ENCODE data around the gene MKNK1.

MKNK1 gene

DNA sequence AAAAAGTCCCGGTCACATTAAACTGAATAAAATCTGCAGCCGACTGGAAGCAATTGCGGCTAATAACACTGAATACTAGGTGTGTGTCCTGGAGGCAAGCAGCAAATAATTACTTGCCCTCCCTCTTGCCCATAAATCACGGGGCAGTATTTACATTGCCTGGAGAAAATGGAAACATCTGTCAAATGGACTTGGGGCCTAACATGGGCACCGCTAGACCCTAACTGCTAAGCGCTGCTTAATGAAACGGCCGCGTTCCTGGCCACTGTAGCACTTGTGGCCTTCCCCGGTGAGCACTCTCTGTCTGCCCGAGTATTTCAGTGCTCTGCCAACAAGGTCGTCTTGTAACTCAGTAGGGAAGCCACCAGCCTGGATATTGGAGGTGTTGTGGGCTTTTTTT, 28.8 kb downstream of the MKNK1 start:
- TF ChIP-seq CTCF (conservative IDR thresholded peaks at IDR 0.05; ENCODE audit: low read length) = no peak
- DNase-seq (ENCODE audit: low read depth) = no peak
- H3K4me3 ChIP-seq (ENCODE audit: low read length) = no peak overlapping the region

DNA sequence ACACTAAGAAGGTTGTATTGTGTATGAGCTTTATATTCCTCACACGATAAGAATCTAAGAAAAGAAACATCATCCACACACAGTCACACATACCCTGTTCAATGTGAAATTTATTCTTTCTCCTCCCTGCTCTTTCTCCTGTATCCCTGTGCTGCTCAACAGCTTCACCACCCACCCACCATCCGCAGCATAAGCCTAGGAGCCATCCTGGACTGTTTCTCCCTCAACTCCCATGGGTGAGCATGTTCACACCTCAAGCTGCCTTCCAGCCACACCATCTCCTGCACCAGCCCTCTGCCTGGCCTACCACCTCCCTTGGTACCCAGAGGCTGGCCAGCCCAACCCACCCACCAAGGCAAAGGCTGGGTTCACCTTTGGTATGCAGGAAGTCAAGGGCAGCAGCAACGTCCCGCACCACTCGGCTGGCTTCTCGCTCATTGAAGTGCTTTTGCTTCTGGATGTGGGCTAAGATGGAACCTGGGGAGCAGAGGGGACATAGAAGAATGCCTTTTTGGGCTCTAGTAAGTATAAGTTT, 32.3 kb downstream of the MKNK1 start:
- H3K4me3 ChIP-seq (ENCODE audit: low read length) = no peak overlapping the region
- DNase-seq (ENCODE audit: low read depth) = no peak
- TF ChIP-seq CTCF (conservative IDR thresholded peaks at IDR 0.05; ENCODE audit: low read length) = no peak

- no peak for TF ChIP-seq CTCF (conservative IDR thresholded peaks at IDR 0.05; ENCODE audit: low read length)
- H3K4me3 ChIP-seq (ENCODE audit: low read length) = no peak overlapping the region
- peak; percentile 63 for DNase-seq (ENCODE audit: low read depth)
Measured at GRCh38 chr1:46569884-46570725, 34.0 kb downstream of the MKNK1 start.

DNA sequence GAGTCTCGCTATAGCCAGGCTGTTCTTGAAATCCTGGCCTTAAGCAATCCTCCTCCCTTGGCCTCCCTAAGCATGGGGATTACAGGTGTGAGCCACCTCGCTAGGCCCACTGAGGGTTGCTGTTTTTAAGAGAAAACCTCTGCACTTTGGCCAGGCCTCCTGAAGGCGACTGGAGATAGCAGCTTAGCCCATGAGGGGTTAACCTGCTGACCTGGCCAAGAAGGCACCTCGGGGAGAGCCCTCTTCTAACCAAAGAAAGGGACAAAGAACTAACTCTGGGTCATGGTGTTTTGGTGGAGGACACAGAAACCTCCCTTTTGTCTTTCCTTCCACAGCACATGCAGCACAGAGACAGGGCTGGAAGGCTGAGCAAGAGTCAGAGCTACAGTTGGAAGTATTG, 35.0 kb downstream of the MKNK1 start:
- no peak for TF ChIP-seq CTCF (conservative IDR thresholded peaks at IDR 0.05; ENCODE audit: low read length)
- DNase-seq (ENCODE audit: low read depth) = no peak
- H3K4me3 ChIP-seq (ENCODE audit: low read length) = no peak overlapping the region

DNA sequence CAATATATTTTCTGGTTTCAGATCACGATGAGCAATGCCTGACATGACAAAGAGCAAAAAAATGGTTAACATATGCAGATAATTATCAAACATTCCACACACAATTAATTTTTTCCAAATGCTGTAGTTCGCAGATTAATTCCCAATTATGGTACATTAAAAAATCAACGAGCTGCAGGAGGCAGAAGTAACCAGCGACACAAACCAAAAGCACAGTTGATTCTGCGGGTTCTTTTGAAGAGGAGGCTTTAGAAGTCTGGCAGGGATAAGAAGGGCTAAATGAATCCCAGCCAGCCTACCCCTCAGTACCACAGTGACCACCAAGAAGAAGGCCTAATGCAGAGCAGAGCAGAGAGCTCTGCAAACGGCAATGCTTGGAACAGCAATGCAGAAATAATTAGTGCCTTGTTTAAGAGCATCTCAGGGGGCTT, 35.6 kb downstream of the MKNK1 start:
- peak; percentile 29 for DNase-seq (ENCODE audit: low read depth)
- H3K4me3 ChIP-seq (ENCODE audit: low read length) = no peak overlapping the region
- TF ChIP-seq CTCF (conservative IDR thresholded peaks at IDR 0.05; ENCODE audit: low read length) = no peak

DNA sequence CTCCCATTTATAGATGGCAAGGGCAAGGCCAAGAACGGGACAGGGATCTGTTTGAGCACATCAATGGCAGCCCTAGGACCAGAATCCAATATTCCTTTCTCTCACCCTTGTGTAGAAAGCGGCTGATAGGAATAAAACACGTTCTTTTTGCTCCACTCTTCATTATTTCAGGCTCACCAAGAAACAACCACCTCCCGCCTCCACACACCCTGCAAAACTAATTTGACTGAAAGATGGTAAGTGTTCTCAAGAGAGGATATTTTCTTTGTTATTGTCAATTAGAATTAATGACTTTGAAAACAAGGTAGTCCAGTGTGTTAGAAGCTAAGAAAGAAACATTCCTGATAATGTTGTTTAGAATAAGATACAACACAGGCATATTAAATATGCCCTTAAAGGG, 40.7 kb downstream of the MKNK1 start:
- no peak for DNase-seq (ENCODE audit: low read depth)
- TF ChIP-seq CTCF (conservative IDR thresholded peaks at IDR 0.05; ENCODE audit: low read length) = no peak
- H3K4me3 ChIP-seq (ENCODE audit: low read length) = no peak overlapping the region

- no peak for TF ChIP-seq CTCF (conservative IDR thresholded peaks at IDR 0.05; ENCODE audit: low read length)
- no peak for DNase-seq (ENCODE audit: low read depth)
- no peak overlapping the region for H3K4me3 ChIP-seq (ENCODE audit: low read length)
Measured at GRCh38 chr1:46562498-46562897, 41.6 kb downstream of the MKNK1 start.
